ENCODE data around the gene XPNPEP1.

Gene XPNPEP1

DNA sequence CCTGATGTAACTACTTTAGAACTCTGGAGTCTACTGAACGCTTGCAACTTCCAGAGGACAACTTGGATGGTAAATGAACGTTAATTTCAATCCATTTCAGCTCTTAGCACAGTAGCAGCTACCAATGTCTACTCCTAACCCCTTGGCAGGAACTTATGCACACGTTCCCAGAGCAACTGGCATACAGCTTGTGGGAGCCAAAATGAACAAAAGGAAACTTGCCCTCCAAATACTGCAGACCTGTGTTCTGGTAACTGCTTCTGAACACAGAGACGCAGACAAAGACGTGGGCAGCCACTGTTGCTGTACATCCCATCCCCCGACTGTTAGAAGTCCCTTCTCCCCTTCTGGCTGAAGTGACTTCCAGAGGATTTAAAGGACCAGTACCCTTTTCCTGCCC, 61.3 kb downstream of the XPNPEP1 start:
- FAIRE-seq, result no peak

DNA sequence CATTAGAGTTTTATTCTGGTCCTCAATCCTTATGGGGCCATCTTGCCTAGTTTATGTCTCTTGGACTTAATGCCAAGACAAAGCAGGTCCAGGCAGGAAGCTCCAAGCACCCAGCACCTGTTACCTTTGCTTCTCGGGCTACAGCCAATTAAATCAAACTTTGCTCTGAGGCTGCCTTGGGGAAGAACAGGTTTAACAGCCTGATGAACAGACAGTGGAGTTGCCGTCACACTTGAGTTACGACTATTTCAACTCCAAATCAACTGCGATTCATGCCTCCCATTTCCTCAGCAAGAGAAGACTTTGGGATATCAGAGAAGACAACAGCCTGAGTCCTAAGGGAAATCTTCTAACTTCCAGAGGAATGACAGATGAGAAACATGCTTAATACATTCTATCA, 62.2 kb downstream of the XPNPEP1 start:
- FAIRE-seq, result no peak

DNA sequence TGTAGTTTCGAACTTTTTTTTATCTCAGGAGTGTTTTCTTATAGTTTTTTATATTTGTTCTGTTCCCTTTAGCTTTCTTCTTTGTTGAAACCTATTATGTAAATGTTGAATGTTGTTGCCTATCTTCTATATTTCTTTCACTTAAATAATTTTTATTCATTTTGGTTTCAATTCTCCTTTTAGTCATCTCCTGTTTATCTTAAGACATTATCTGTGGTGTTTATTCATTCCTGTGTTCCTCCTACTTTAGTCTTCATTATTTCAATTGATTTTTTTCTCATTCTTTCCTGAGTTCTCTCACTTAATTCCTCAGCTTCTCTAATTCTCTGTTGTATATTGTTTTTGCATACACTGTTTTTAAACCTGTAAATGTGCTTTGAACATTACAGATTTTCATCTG, 64.1 kb downstream of the XPNPEP1 start:
- no peak for FAIRE-seq

DNA sequence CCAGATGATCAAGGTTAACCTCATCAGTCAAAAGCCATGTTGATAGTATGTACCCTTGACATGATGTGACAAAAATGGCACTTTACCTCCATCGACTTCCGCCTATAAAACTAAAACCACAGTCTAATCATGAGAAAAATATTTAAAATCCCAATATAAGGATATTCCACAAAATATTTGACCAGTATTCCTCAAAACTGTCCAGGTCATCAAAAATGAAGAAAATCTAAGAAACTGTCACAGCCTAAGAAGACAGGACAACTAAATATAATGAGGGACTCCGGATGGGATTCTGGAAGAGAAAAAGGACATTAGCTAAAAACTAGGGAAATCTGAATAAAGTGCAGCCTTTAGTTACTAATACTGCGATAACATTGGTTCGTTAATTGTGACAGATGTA, 67.6 kb downstream of the XPNPEP1 start:
- no peak for FAIRE-seq

DNA sequence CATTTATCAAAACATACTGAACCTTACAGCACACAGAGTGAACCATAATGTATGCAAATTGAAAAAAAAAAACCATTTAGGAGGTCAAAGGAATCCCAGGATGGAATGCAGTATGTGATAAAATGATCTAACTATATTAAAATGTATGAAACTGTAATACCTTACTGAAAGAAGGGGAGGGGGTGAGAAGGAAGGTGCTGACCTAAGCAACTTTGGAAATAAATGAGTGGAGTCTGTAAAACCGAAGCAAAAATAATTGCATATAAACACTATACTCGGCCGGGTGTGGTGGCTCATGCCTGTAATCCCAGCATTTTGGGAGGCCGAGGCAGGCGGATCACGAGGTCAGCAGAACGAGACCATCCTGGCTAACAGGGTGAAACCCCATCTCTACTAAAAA, 69.4 kb downstream of the XPNPEP1 start:
- FAIRE-seq, result no peak

DNA sequence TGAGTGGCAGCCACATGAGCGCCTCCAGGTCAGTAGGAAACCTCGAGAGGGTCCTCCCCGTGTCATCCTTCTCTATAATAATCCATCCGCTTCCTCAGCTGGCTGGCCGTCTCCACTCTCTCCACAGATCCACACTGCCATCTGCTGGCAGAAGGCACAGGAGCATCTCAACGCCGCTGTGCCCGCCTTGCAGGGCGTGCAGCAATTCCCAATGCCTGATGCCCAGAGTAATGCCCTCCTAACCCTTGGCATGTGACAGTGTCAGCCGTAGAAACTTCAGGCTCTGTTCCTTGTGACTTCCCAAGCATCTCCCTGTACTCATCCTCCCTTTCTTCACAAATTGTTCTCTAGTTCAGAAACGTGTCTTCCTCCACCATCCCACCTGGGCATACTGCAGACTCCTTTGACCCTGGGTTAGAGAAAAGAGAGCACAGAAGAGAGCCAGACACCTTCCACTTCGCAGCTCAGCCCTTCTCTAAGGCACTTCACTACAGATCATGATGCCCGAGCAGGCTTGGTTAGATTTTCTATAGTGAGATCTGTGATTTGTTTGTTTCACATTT, 70.8 kb downstream of the XPNPEP1 start:
- FAIRE-seq, result no peak

DNA sequence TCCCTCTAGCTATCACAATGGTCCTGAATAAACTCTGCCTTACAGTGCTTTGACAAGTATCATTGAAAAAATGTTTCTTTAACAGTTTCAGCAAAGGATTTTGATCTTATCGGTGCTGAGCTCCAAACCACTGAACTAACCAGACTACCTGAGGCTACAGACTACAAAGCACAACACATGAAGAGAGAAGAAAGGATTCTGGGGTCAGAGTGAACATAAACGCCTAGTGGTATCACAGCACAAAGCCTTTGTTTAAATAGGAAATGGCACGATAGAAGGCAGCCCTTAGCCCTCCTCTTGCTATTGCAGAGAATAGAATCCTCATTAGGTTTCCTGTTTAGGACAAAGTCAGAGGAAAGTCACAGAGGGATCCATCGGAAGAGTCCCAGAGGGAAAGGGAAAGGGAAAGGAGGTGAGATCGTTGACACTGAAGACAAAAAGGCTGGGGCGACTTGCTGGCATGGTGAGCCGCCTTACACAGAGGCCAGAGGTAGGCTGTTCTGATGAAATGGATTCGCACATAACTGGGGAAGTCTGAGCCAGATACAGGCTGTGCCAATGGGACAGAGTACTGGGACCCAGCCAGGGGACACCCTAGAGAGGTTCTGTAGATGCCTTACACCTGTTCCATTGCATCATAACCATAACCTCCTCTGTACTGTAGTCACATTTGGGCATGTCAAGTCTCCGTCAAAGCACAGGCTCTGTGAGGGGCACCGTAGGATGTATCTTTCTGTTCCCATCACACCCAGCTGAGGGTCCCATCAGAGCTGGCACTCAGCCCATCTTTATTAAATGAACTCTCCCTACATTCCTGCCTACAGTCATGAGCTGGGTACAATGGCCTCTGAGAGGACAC, 71.5 kb downstream of the XPNPEP1 start:
- FAIRE-seq, result no peak

DNA sequence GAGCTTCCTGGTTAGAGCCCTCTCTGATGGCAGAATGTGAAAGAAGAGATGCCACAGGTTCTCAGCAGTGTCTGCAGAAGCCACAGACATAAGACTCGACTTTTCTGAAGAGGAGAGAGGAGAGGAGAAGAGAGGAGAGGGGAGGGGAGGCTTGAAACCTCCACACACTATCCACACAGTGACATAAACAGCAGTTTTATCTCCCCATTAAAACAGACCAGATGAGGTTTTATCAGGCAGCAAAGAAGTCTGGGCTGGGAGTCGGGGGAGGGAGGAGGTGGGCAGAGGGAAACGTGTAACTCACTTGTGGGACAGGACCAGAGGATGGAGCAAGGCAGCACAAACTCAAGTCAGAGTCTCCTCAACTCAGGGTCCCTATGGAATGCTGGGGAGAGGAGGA, 76.5 kb downstream of the XPNPEP1 start:
- no peak for FAIRE-seq

DNA sequence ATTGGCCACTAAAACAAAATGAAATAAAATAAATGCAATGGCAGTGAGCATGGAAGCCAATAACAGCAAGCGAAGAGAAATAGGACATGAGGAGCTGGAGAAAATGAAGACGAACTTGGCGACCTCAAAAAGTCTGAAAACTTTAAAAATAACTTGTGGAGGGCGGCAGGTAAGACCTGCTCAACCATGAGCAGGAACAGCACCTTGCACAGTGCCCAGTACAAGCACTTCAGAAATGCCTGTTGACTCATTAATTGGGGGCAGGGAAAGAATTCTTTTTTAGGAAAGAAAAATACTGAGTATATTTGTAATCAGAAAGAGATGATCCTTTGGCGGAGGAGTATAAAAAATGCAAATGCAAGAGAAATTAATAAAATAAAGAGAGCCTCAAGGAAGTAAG, 78.0 kb downstream of the XPNPEP1 start:
- FAIRE-seq, result no peak

DNA sequence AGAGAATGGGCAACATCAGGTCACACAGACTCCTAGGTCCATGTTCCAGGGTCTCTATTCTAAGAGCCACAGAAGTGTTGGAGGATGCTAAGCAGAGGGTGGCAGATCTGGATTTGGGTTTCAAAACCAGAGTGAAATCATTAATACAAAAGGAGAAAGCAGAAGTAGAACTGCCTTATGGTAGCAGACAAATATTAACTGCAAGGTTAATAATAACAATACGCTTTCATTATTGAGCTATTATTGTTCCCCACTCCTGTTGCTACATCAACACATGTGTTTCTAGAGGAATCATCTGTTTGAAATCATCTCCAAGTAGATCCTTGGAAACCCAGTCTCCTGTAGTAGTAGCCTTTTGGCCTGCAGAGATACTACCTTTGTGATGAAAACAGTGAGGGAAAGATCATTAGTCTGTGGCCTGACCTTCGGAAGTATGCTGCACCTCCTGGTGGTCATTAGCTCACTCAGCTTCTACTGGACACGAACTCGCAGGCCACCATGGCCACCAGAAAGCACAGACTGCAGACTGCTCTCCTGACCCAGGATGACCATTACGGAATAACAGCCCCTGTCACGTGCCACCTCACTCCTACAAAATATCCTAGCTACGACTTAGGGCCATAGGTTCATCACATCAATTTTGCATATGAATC, 84.6 kb downstream of the XPNPEP1 start:
- FAIRE-seq, result no peak

DNA sequence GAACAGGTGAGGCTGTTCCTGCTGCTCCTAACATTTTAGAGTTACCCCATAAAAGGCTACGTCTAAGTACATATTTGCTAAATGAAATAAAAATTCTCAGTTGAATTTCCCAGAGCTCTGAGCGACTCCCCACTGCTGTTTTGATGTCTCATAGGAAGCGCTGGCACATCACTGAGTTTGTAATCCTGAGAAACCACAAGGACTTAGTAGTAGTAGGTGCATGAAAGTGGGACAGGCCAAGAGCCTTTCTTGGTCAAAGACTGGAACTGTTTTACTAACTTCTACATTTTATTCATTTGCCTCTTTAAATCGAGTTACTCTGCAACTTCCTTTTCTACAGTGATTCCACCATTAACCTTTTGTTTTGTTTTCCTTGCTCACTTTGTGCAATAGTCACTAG, 85.9 kb downstream of the XPNPEP1 start:
- FAIRE-seq, result no peak

DNA sequence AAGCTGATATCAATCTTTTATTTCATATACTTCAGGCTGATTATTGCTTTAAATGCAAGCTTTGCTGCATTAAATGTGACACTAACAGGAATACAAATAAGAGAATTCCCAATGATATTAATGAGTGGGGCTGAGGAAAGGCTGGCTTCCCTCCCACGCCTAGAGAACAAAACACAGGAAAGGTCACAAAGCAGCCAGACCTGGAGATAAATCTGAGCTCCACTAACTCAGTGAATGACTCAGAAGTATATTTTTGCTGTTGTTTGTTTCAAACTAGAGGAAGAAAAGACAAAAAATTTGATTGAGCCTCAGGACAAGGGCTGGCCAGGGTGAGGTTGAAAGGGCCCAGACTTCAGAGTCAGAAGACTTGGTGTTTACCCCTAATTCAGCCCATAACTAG, 88.1 kb downstream of the XPNPEP1 start:
- no peak for FAIRE-seq

DNA sequence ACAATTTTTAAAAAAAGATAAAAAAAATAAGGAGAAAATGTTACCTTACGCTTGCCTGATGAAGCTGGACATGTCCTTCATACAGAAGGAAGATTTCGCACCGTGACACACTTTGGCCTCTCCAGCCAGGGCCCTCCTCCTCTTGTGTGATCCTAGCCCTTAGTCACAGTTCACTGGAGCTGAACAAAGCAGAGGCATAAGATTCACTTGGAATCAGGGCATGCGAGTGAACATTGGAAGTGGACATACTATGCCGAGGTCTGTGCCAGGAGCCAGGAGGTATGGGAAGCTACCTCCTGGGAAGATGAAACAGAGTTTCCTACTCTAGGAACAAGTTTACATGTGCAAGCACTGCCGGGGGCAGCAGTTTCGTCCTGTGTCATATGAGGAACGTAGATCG, 91.5 kb downstream of the XPNPEP1 start:
- FAIRE-seq, result no peak

DNA sequence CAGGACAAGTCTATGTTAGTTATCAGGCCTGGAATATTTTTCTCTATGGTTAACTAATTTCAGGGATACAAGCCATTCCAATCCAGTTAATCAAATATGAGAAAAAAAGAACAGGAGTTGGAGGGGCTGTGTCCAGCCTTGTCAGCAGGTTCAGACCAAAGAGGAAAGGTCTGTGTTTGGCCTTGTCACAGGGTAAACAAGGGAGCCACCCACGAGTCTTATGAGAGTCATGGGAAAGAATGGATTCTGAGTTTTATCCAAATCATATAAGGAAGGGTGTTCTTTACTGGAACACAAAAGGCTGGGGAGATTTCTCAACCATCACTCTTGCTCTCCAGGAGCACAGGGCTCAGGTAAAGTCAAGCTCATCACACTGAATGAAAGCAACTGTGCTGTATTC, 99.1 kb downstream of the XPNPEP1 start:
- FAIRE-seq, result no peak

DNA sequence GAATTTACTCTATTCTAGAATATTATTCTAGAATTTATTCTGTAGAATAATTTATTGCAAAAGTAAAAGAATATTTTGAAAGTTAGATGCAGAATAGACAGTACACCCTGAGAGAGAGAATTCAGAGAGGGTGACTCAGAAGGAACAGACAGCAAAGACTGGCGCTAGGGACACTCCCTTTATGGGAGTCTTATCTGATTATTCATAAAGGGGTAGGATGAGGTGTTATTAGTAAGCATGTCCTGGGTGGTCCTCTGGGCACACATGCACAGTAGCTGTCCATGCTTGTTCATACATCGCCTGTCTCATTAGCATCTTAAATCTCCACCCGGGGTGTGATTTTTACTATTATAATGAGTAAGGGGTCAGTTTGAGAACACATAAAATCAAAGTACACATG, 100.1 kb downstream of the XPNPEP1 start:
- FAIRE-seq, result no peak

DNA sequence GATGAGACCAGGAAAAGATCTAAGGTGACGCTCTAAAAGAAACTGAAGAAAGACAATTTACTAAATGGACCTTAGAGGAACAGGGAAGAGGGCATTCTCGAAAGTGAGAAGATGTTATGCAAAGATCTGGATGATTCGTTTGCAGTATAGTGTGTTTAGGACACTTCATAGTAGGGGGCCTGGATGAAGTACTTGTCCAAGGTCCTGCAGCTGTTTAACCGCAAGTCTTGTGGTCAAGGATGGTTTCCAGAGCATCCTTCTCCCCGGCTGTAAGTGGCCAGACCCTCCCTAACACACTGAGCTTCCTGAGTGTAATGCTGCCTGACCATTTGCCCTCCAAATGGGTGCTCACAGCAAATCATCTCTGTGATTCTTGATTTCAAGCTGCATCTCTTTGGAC, 101.6 kb downstream of the XPNPEP1 start:
- no peak for FAIRE-seq

DNA sequence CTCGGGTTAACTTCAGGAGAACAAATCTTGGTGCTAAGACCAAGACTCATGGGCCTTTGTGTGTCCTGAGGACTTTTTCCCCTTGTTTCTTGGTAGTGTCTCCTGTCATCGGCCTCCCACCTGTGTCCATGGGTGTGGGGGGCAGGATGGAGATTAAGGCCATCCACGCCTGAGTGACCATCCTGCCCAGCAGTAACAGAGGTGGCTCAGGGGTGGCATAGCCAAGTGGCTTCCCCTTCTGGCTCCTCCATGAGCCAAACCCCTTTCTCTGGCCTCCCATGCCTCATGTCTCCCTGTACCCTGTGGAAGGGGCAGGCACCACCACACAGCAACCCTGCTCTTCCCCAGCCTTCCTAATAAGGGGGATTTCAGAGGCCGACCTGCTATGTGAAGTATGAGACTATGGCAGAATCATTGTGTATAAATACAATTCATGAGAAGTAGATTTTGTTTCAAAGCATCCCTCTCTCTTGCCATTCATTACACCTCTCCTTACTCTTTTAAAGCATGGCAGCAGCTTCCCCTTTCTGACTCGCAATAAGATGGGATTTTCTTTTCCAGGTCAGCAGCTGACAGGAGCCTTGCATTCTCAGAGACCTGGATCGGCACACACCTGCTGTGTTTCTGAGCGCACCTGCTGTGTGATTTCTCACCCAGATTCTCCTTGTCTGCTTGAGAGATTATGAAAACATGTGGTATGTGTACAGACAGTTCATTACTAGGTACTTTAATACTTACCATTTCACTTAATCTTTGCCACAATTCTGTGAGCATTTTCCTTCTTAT, 102.5 kb downstream of the XPNPEP1 start:
- no peak for FAIRE-seq

DNA sequence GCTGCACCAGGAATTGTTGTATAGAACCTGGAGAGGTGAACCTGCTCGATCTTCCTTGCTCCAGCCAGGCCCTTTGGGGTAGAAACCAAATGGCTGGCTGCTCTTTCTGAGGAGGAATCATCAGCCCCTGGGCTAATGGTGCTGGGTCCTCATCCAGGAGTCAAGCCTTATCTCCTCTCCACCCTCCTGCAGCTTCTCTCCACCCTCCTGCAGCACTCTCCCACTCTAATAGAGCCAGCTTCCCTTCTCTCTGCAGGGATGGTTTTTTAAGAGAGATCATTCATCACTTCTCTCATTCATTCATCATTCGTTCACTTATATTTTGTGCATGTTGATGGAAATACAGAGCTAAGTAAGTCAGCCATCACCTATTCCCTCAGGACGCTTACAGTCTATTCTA, 103.5 kb downstream of the XPNPEP1 start:
- no peak for FAIRE-seq
